GM19455 (cell line): ENCODE results near the gene GAK.

Experiments
- ATAC-seq: cut with Tn5 transposase; IDR thresholded peaks from one replicate; pipeline ENCODE4 v1.9.1; 2021; ENCODE audit not compliant: unreplicated experiment

GAK gene

GRCh38 chr4:854356-854755 lies 77.8 kb downstream of the GAK start:
- ATAC-seq, result no peak

- no peak for ATAC-seq
These were observed 78.7 kb downstream of the GAK start for GRCh38 chr4:853416-853781.

- ATAC-seq, result no peak
These were observed 80.2 kb downstream of the GAK start for GRCh38 chr4:851701-852430.

- ATAC-seq, result no peak
These were observed 81.7 kb downstream of the GAK start for GRCh38 chr4:850323-850945.

GRCh38 chr4:849478-850175 lies 82.5 kb downstream of the GAK start:
- ATAC-seq, result no peak

- no peak for ATAC-seq
These were observed 83.2 kb downstream of the GAK start for GRCh38 chr4:848803-849477.

GRCh38 chr4:848307-848691 lies 83.8 kb downstream of the GAK start:
- no peak for ATAC-seq

- no peak for ATAC-seq
These were observed 86.3 kb downstream of the GAK start for GRCh38 chr4:845836-846251.

GRCh38 chr4:845233-845835 lies 86.8 kb downstream of the GAK start:
- ATAC-seq, result no peak

GRCh38 chr4:844752-845232 lies 87.3 kb downstream of the GAK start:
- no peak for ATAC-seq

- no peak for ATAC-seq
These were observed 92.3 kb downstream of the GAK start for GRCh38 chr4:839675-840443.

- no peak for ATAC-seq
These were observed 94.3 kb downstream of the GAK start for GRCh38 chr4:837772-838171.

- ATAC-seq, result no peak
These were observed 95.3 kb downstream of the GAK start for GRCh38 chr4:836750-837301.

- ATAC-seq, result no peak
These were observed 96.1 kb downstream of the GAK start for GRCh38 chr4:836003-836511.

- ATAC-seq, result no peak
These were observed 96.7 kb downstream of the GAK start for GRCh38 chr4:835148-836002.

- no peak for ATAC-seq
These were observed 97.6 kb downstream of the GAK start for GRCh38 chr4:834368-835147.

- no peak for ATAC-seq
These were observed 98.3 kb downstream of the GAK start for GRCh38 chr4:833731-834367.

GRCh38 chr4:833156-833555 lies 99.0 kb downstream of the GAK start:
- no peak for ATAC-seq
